ENCODE results near the gene SQSTM1.

GRCh38 chr5:179781846-179782245, 38.9 kb upstream of the SQSTM1 start:
- TF ChIP-seq, protein P1, sequence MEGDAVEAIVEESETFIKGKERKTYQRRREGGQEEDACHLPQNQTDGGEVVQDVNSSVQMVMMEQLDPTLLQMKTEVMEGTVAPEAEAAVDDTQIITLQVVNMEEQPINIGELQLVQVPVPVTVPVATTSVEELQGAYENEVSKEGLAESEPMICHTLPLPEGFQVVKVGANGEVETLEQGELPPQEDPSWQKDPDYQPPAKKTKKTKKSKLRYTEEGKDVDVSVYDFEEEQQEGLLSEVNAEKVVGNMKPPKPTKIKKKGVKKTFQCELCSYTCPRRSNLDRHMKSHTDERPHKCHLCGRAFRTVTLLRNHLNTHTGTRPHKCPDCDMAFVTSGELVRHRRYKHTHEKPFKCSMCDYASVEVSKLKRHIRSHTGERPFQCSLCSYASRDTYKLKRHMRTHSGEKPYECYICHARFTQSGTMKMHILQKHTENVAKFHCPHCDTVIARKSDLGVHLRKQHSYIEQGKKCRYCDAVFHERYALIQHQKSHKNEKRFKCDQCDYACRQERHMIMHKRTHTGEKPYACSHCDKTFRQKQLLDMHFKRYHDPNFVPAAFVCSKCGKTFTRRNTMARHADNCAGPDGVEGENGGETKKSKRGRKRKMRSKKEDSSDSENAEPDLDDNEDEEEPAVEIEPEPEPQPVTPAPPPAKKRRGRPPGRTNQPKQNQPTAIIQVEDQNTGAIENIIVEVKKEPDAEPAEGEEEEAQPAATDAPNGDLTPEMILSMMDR (IDR thresholded peaks at IDR 0.05; ENCODE audit: insufficient read depth, low read length), result no peak
- TF ChIP-seq SPI1 (IDR thresholded peaks at IDR 0.05; ENCODE audit: borderline replicate concordance, low read depth) (no peak), POLR2AphosphoS5 (IDR thresholded peaks at IDR 0.05; ENCODE audit: low read depth) (no peak)
